Activated naive CD4-positive, alpha-beta T cell treated with anti-CD3 and anti-CD28 coated beads, Interleukin-2, amount 50 U/mL, for 16 hours (primary cell): ENCODE results near the gene SLC6A12.
A peak's percentile ranks its signal among the peaks of the same experiment; 100 is the strongest.
"Not testable (repeated sequence)": the region's sequence is repeated elsewhere in the genome, so short reads cannot be mapped to it uniquely, and the experiment has no call there.

Experiments
- DNase-seq: peaks from one replicate; pipeline ENCODE4 v3.0.0-alpha.2; 2020

SLC6A12 gene

DNA sequence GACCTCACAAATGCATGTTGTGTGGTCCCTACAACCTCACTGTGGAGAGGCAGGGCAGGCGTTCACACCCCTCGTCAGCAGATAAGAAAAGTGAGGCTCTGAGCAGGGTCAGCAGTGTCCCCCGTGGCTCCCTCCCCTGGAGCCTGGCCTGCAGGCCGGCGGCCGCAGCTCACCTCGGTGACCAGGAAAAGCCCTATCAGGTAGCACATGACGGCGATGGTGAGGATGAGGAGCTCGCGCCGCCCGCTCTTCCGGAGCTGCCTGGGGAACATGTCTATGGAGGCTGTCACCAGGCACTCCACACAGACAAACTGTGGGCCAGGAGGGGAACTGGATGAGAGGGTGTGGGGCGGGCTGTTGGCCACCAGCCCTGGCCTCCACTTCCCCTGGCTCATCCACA is 18.0 kb downstream of the SLC6A12 start:
- no peak for DNase-seq

DNA sequence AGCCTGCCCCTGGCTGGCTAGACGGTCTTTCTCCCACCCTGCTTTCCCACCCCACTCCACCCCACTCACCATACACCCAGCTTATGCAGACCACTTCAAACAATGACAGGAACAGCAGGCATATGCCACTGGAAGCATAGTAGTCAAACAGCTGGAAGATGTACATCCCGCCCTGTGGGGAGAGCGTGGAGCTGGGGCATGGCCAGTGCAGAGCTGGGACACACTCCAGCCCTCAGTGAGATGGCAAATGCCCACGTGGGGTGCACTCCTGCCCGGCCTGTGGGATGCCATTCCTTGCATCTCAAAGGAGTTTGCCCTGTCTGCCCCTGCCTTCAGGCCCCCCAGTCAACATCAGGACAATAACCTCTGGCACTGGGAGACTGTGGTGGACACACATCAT is 18.8 kb downstream of the SLC6A12 start:
- DNase-seq, result no peak

GRCh38 chr12:194276-194675 is 19.7 kb downstream of the SLC6A12 start:
- no peak for DNase-seq

- no peak for DNase-seq
These were observed 20.7 kb downstream of the SLC6A12 start for GRCh38 chr12:193261-193660.

- DNase-seq, result no peak
These were observed 22.4 kb downstream of the SLC6A12 start for GRCh38 chr12:191541-191940.

GRCh38 chr12:190881-191280 is 23.1 kb downstream of the SLC6A12 start:
- DNase-seq, result no peak

- no peak for DNase-seq
These were observed 24.4 kb downstream of the SLC6A12 start for GRCh38 chr12:189622-189962.

DNA sequence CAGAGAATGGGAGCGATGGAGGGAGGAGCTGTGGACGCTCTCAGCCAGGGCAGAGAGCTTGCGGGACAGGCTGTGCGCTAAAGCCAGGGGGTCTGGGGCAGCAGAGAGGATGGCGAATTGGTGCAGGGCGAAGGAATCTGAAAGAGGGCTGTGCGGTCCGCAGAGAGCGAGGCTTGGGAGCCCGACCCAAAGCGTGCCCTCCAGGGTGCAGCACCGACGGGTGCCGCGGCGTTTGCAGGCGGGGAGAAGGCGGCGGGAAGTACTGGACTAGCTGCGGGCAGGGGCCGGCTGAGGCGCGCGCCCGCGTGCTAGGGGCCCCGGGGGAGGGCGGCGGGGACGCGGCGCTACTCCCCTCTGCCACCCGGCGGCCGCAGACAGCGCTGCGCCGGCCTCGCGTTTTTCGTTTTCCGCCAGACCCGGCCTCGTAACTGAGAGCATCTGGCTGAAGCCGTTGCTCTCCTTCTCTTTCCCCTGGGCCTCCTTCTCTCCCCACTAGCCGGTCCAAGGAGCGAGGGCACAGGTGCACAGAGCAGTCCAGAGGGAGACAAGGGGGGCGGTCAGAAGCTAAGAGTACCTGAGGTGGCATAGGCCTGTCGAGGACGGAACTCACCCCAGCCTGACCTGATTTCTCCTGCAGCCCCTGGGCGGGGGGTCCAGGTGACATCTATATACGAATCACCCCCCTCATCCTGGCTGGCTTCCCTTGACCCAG is 24.9 kb downstream of the SLC6A12 start:
- DNase-seq, result peak; percentile 41

DNA sequence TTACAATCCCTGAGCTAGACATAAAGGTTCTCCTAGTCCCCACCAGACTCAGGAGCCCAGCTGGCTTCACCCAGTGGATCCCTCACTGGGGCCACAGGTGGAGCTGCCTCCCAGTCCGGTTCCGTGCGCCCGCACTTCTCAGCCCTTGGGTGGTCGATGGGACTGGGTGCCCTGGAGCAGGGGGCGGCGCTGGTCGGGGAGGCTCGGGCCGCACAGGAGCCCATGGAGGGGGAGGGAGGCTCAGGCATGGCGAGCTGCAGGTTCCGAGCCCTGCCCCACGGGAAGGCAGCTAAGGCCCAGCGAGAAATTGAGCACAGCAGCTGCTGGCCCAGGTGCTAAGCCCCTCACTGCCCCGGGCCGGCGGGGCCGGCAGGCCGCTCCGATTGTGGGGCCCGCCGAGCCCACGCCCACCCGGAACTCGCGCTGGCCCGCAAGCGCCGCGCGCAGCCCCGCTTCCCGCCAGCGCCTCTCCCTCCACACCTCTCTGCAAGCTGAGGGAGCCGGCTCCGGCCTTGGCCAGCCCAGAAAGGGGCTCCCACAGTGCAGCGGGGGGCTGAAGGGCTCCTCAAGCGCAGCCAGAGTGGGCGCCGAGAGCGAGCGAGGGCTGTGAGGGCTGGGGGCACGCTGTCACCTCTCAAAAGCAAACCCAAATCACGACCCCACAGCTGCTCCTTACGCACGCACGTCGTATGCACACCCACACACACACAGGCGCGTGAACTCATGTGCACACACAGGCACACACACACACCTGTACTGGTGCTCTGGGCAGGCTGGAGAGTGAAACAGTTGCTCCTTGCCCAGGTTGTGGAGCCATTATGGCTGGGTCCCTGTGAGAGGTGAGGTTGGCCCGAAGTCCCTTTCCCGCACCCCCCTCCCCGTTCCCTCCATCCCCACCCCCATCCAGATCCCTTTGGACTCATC is 25.7 kb downstream of the SLC6A12 start:
- not testable (repeated sequence) for DNase-seq

- DNase-seq, result no peak
These were observed 27.8 kb downstream of the SLC6A12 start for GRCh38 chr12:186006-186625.

- DNase-seq, result no peak
These were observed 28.4 kb downstream of the SLC6A12 start for GRCh38 chr12:185576-185955.

DNA sequence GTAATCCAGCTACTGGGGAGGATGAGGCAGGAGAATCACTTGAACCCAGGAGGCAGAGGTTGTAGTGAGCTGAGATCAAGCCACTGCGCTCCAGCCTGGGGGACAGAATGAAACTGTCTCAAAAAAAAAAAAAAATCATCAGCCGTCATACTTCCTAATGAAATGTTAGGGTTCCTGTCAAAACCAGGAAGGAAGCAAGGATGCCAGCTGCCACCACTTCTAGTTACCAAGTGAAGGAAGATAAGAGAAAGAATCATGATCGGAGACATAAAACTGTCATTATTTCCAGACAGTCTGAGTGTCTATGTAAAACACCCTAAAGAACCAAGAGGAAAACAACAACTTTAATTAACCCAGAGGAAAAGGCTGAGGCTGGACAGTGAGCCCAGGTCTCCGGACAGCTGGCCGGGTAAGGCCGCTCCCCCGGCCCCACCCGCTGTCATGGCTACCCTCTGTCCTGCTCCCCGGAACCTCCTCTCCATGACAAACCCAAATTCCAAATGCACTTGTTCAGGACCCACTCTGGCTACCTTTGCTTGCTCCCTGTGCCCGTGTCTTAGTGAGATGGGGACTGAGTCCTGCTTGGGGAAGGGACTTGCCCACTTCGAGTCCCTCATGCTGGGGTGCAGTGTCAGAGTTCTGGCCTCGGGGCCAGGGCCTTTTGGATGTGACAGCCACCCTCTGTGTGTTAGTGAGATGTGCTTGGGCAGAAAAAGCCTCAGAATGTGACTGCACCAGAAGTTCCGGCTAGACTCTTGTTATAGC is 29.0 kb downstream of the SLC6A12 start:
- DNase-seq, result no peak

DNA sequence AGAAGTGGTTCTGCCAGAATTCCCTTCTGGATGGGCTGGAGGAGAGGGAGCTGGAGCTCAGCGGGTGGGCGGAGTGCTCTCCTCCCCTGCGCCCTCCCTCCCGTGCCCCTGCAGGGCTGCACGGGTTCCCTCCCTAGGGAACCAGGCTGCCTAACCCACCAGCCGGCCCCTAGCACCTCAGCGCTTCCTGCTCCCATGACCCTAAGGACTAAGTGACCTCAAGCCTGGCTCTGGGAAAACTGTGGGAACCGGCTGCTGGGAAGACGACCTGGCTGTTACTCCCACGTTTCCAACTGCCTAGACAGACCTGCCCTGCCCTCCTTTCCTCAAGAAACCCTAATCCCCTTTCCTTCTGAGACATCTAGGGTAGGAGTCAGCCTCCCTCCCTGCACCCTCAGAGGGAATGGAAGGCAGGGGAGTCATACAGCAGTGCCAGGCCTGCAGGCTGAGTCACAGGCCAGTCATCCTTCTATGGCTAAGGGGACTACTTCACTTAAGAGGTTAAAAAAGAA is 31.5 kb downstream of the SLC6A12 start:
- DNase-seq, result no peak

GRCh38 chr12:181921-182320 is 32.0 kb downstream of the SLC6A12 start:
- no peak for DNase-seq

DNA sequence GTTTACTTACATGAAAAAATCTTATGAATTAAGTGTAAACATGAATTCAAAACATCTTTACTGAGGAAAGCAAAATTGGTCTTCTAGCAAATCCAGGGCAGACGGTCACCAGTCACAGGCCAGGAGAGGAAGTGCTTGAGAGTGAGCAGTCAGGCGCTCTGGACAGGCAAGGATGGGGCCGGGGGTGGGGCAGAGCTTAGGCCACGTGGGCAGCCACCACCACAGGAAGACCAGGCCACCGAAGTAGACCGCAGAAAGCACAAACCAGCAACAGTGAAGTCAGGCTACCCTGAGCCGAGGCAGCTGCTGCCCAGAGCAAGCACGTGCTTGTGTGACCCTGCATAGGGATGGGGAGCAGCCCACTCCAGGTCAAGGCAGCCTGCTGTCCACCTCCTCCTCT is 33.5 kb downstream of the SLC6A12 start:
- no peak for DNase-seq

GRCh38 chr12:179885-180284 is 34.1 kb downstream of the SLC6A12 start:
- no peak for DNase-seq

GRCh38 chr12:179131-179884 is 34.6 kb downstream of the SLC6A12 start:
- no peak for DNase-seq

DNA sequence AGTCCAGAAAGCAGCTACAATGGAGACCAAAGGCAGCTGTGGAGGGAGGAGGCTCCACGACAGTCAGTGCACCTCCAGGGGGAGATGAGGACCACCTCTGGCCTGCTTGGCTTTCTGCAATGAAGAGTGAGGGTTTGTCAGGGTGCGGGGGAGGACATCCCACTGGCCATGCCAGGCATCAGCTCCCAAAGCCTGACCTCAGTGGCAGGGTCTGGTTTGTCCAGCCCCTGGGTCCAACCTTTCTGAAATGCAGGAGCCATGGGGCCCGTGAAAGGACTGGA is 35.2 kb downstream of the SLC6A12 start:
- DNase-seq, result no peak

DNA sequence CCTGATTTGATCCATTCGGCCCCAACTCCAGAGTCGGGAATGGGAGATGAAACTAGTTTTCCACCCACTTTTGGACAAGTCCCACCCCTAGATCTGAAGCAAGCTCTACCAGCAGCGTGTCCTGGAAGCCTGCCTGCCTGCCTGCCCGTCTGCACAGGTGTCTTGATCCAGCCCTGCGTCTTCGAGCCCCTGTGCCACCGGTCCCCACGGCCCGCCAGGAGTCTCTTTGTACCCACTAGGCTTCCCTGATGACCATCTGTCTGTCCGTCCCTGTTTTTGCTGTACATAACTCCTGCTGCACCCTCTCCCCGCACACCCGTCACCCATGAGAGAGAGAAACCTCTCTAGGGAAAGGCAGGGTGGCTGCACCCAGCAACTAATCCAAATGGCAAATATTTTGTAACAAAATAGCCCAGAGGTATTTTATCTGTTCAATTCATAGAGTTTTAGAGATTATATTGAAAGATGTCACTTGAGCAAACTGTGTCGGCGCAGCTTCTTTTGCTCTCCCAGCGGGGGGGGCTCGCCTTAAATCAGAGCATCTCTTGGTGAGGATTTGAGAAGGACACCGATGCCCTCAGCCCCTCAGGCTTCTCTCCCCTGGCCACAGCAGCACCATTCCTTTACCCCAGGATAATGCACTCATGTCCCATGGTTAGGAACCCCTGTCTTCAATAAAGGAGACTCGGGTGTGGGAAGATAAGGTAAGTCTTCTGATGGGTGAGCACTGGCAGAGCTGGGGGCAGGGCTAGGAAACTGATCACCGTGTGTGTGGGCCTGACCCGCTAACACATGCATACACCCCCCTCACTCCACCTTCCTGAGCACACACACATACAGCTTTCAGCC is 35.8 kb downstream of the SLC6A12 start:
- DNase-seq, result no peak

DNA sequence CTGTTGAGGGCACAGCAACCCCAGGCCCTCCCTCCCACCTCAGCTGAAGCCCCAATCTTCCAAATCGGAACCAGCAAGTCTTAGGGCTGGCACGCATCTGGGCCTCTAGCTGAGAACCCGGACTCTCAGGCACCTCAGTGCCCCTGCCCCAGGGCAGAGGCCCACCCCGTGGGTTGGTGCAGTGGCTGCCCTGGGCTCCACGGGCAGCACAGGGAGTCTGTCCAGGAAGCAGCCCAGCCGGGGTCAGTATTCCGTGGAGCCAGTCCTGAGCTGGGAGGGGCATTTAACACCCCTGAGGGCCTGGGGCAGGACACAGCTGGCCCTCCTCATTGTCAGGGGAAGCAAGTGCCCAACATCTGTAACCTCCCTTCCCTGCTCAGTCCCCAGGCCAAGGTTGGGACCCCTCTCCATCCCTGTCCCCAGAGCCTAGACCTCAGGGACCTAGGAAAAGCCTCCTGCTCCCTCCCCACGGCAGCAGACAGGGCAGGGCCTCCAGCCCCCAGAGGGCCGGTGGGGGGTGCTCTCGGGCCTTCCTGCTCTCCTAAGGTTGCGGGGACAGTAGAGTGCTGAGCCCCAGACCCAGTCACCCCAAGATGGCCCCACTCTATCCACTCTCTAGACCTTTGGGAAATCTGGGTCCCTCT is 36.5 kb downstream of the SLC6A12 start:
- DNase-seq, result no peak
